Mesendoderm (in vitro differentiated cells): Measurements from ENCODE around the gene INSM1. TPM values are rescaled to one million over a fixed set of nuclear protein-coding genes. Genes with fewer than 3 reads are reported as not detected.

ENCODE experiments used
- DNase-seq: peaks from one replicate; pipeline ENCODE4 v3.0.0; 2013
- H2AK5ac ChIP-seq: 2 replicates; pipeline ENCODE4 v1.6.1; 2013; ENCODE audit warnings: low read length, inconsistent platforms
- H2BK120ac ChIP-seq: 2 replicates; pipeline ENCODE4 v1.6.1; 2013; ENCODE audit warnings: low read depth, mild to moderate bottlenecking, low read length, moderate library complexity, mixed read lengths
- H2BK15ac ChIP-seq: replicated peaks from 2 replicates; pipeline ENCODE4 v1.6.1; 2013; ENCODE audit warnings: low read depth, mild to moderate bottlenecking, moderate library complexity
- H2BK5ac ChIP-seq: 2 replicates; pipeline ENCODE4 v1.6.1; 2013; ENCODE audit warnings: low read length, inconsistent platforms
- H3K18ac ChIP-seq: 2 replicates; pipeline ENCODE4 v1.6.1; 2013; ENCODE audit warnings: mild to moderate bottlenecking, low read length, mixed read lengths
- H3K23ac ChIP-seq: one replicate; pipeline ENCODE4 v1.6.1; 2013; ENCODE audit warnings: low read length
- H3K27ac ChIP-seq: 2 replicates; pipeline ENCODE4 v1.5.1; 2013; ENCODE audit warnings: low read depth, mild to moderate bottlenecking, inconsistent platforms, low read length, moderate library complexity
- H3K27me3 ChIP-seq: 2 replicates; pipeline ENCODE4 v1.6.1; 2013; ENCODE audit warnings: low read length, control low read depth, mild to moderate bottlenecking, inconsistent platforms; ENCODE audit not compliant: insufficient read depth, poor library complexity
- H3K36me3 ChIP-seq: 2 replicates; pipeline ENCODE4 v1.6.1; 2013; ENCODE audit warnings: low read length, inconsistent platforms; ENCODE audit not compliant: control insufficient read depth, insufficient read depth
- H3K4ac ChIP-seq: one replicate; pipeline ENCODE4 v1.6.1; 2013; ENCODE audit warnings: low read depth, mild to moderate bottlenecking, low read length, moderate library complexity
- H3K4me1 ChIP-seq: 2 replicates; pipeline ENCODE4 v1.6.1; 2013; ENCODE audit warnings: low read depth, low read length, inconsistent platforms; ENCODE audit not compliant: control insufficient read depth
- H3K4me2 ChIP-seq: 2 replicates; pipeline ENCODE4 v1.6.1; 2013; ENCODE audit warnings: low read length
- H3K4me3 ChIP-seq: 2 replicates; pipeline ENCODE4 v1.5.1; 2013; ENCODE audit warnings: mild to moderate bottlenecking, low read length
- H3K56ac ChIP-seq: one replicate; pipeline ENCODE4 v1.6.1; 2013; ENCODE audit warnings: low read length
- H3K79me1 ChIP-seq: 2 replicates; pipeline ENCODE4 v1.6.1; 2013; ENCODE audit warnings: low read length, inconsistent platforms
- H3K79me2 ChIP-seq: 2 replicates; pipeline ENCODE4 v1.6.1; 2013; ENCODE audit warnings: mild to moderate bottlenecking, low read length; ENCODE audit not compliant: control insufficient read depth, insufficient read depth
- H3K9ac ChIP-seq: 2 replicates; pipeline ENCODE4 v1.6.1; 2013; ENCODE audit warnings: low read length, inconsistent platforms
- H4K5ac ChIP-seq: one replicate; pipeline ENCODE4 v1.6.1; 2013; ENCODE audit warnings: low read length
- H4K8ac ChIP-seq: one replicate; pipeline ENCODE4 v1.6.1; 2013; ENCODE audit warnings: low read depth, mild to moderate bottlenecking, control low read depth, low read length, moderate library complexity
- WGBS: extraction: QIAGEN DNeasy Blood & Tissue Kit; methylation state at CpG from one replicate; pipeline ENCODE4 v1.1.7; 2013; ENCODE audit warnings: low lambda C conversion rate, missing lambda C conversion rate; ENCODE audit not compliant: insufficient coverage; ENCODE audit errors: extremely low coverage; 5-methylcytosine and 5-hydroxymethylcytosine counted together
- polyA plus RNA-seq, 2 experiments: library from polyadenylated mRNA; stranded (reverse); fragments of 200-250 nt; gene quantifications; one replicate each; pipeline ENCODE4 v1.2.3, GENCODE V29; 2013

The INSM1 gene, protein sequence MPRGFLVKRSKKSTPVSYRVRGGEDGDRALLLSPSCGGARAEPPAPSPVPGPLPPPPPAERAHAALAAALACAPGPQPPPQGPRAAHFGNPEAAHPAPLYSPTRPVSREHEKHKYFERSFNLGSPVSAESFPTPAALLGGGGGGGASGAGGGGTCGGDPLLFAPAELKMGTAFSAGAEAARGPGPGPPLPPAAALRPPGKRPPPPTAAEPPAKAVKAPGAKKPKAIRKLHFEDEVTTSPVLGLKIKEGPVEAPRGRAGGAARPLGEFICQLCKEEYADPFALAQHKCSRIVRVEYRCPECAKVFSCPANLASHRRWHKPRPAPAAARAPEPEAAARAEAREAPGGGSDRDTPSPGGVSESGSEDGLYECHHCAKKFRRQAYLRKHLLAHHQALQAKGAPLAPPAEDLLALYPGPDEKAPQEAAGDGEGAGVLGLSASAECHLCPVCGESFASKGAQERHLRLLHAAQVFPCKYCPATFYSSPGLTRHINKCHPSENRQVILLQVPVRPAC
- polyA plus RNA-seq (2013, experiment 1 of 2), result 0.01 TPM
- polyA plus RNA-seq (2013, experiment 2 of 2), result 0.01 TPM

DNA sequence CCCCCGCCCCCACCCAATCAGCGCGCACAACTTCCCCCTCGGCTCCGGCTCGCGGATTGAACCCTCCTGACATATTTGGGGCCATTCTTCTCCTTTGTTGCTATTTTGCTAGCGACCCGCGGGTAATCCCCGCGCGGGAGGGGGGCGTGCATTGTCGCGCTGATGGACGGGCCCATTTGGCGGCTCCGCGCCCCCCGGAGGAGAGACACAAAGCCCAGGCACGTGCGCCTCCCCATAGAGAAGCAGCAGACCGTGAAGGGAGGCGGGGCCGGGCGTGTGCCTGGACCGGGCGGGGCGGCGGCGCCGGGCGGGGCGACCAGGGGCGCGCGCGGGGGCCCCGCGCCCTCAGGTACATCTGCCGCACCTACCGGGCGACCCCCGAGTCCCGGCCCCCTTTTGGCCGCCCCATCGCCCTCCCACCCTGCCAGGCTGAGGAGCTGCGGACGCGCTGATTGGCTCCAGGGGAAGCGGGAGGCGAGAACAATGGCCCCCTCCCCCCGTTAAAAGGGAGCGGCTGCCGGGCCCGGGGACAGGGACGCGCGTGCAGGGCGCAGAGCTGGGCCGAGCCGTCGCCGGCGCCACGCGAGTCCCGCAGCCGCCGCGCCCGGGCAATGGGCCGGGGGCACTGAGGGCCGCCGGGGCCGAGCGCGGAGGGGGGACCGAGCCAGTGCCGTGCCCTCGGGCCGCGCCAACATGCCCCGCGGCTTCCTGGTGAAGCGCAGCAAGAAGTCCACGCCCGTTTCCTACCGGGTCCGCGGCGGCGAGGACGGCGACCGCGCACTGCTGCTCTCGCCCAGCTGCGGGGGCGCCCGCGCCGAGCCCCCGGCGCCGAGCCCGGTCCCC lies at the start of gene INSM1:
TSS of gene INSM1 (plus strand) at position 530 of the 843 bp plus-strand sequence. CDS start at position 694, 164 bp downstream.
- no peak within 1 kb of the TSS for H2BK120ac ChIP-seq
- DNase-seq, result peak; percentile 40
- H2AK5ac ChIP-seq, result no peak within 1 kb of the TSS
- no peaks in the 10 kb centered on the region for H3K4me1 ChIP-seq
- H3K4me3 ChIP-seq, result no peak within 1 kb of the TSS
- H4K5ac ChIP-seq, result no peak within 1 kb of the TSS
- peaks cover 72% of the 10 kb centered on the region for H3K27me3 ChIP-seq
- no peak within 1 kb of the TSS for H3K18ac ChIP-seq
- no peak within 1 kb of the TSS for H3K27ac ChIP-seq
- H2BK15ac ChIP-seq, result no peak within 1 kb of the TSS
- H3K23ac ChIP-seq, result peak within 1 kb of the TSS; percentile 80
- no peak within 1 kb of the TSS for H3K9ac ChIP-seq
- WGBS, result no CpG with 5 or more reads among the region's 108 CpGs
- peak within 1 kb of the TSS; percentile 34 for H3K56ac ChIP-seq
- H3K4ac ChIP-seq, result no peak within 1 kb of the TSS
- peak within 1 kb of the TSS; percentile 42 for H3K4me2 ChIP-seq
- H2BK5ac ChIP-seq, result no peak within 1 kb of the TSS
- no peaks in the 10 kb centered on the region for H3K36me3 ChIP-seq
- no peaks in the 10 kb centered on the region for H3K79me2 ChIP-seq
- H3K79me1 ChIP-seq, result no peaks in the 10 kb centered on the region
- no peak within 1 kb of the TSS for H4K8ac ChIP-seq

DNA sequence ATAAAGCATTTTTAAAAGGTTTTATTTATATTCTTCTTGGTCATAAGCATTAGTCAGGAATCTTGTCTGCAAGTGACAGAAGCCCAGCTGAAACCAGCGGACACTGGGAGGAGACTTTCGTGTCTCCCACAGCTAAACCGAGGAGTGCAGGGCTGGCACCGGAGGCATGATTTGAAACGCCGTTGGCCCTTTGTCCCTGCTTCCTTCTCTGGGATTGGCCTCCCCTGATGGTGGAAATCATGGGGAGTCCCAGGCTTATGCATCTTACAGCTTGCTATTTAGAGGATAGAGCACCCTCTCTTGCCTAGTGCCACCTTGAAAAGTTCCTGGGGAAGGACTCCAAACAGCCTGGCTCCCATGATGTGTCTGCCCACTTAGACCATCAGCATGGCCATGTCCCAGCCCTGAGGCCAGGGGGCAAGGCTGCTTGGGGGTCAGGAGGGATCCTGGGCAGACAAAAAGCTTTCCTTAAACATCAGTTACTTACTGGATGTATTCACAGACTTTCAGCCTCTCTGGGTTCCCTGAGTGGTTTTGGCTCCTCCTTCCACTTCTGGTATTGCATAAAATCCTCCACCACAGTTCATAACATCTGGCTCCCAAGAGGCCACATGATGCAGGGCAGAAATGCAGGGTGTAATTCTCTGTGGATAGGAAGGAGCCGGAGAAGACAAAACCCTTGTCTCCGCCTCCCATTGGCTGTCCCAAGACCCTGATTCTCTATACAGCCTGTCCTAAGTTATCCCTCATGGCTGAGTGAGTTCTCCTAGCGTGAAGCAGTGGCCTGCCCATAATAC lies 49.3 kb upstream of the INSM1 start:
- no peaks in the 10 kb centered on the region for H3K79me1 ChIP-seq
- H2BK15ac ChIP-seq, result no peak overlapping the region
- H3K4ac ChIP-seq, result no peak overlapping the region
- H3K9ac ChIP-seq, result no peak overlapping the region
- H2BK120ac ChIP-seq, result no peak overlapping the region
- no peak overlapping the region for H4K8ac ChIP-seq
- no peak overlapping the region for H3K23ac ChIP-seq
- no peaks in the 10 kb centered on the region for H3K4me1 ChIP-seq
- H4K5ac ChIP-seq, result no peak overlapping the region
- no peaks in the 10 kb centered on the region for H3K27me3 ChIP-seq
- H2AK5ac ChIP-seq, result no peak overlapping the region
- H3K79me2 ChIP-seq, result no peaks in the 10 kb centered on the region
- H2BK5ac ChIP-seq, result no peak overlapping the region
- H3K27ac ChIP-seq, result no peak overlapping the region
- WGBS, result no CpG with 5 or more reads among the region's 9 CpGs
- no peak overlapping the region for H3K18ac ChIP-seq
- no peak overlapping the region for H3K56ac ChIP-seq
- no peak for DNase-seq
- no peaks in the 10 kb centered on the region for H3K36me3 ChIP-seq
- no peak overlapping the region for H3K4me2 ChIP-seq
- no peak overlapping the region for H3K4me3 ChIP-seq

DNA sequence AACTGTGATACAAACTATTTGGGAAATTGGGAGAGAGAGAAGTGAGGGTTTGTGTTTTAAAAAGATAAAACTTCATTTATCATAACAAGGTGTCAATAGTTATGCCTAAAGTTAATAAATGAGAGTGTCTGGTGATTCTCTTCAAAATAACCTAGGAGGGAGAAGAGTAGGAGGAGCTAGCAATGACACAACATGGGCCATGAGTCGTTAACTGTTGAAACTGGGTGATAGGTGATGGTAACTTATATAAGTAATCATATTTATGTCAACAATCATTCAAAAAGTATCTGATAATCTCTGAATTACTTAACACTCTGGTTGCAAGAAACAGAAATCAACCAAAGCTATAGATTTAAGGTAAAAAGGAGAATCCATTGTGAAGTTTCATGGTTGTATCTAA lies 46.8 kb upstream of the INSM1 start:
- Histone ChIP-seq H2BK120ac (no peak overlapping the region), H3K23ac (no peak overlapping the region), H3K79me2 (no peaks in the 10 kb centered on the region), H3K9ac (no peak overlapping the region), H3K27ac (no peak overlapping the region), H4K5ac (no peak overlapping the region), H3K36me3 (no peaks in the 10 kb centered on the region), H3K4me3 (no peak overlapping the region), H3K27me3 (no peaks in the 10 kb centered on the region), H3K18ac (no peak overlapping the region), H2BK5ac (no peak overlapping the region), H3K4me2 (no peak overlapping the region), H3K4me1 (no peaks in the 10 kb centered on the region), H4K8ac (no peak overlapping the region), H3K79me1 (no peaks in the 10 kb centered on the region), H3K56ac (no peak overlapping the region), H2AK5ac (no peak overlapping the region), H3K4ac (no peak overlapping the region), H2BK15ac (no peak overlapping the region)
- no CpG with 5 or more reads among the region's 1 CpG for WGBS
- no peak for DNase-seq

DNA sequence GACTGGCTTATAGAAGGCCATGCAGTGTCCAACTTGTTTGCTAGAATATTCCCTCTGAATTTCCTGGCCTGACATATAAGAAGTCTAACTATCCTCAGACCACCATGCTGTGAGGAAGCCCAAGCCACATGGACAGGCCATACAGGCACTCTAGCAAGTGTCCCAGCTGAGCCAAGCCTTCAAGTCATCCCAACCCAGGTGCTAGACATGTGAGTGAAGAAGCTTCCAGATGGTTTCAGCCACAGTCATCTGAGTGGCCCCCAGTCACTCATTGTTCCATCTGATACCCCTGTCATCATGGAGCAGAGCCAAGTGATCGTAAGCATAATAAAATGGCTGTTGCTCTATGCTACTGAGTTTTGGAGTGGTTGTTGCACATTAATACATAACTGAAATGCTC lies 46.0 kb upstream of the INSM1 start:
- Histone ChIP-seq H3K27me3 (no peaks in the 10 kb centered on the region), H3K79me1 (no peaks in the 10 kb centered on the region), H3K4me3 (no peak overlapping the region), H3K27ac (no peak overlapping the region), H3K79me2 (no peaks in the 10 kb centered on the region), H3K23ac (no peak overlapping the region), H3K56ac (no peak overlapping the region), H3K36me3 (no peaks in the 10 kb centered on the region), H4K5ac (no peak overlapping the region), H3K18ac (no peak overlapping the region), H3K9ac (no peak overlapping the region), H2AK5ac (no peak overlapping the region), H2BK15ac (no peak overlapping the region), H4K8ac (no peak overlapping the region), H2BK120ac (no peak overlapping the region), H2BK5ac (no peak overlapping the region), H3K4ac (no peak overlapping the region), H3K4me2 (no peak overlapping the region), H3K4me1 (no peaks in the 10 kb centered on the region)
- WGBS, result no CpG with 5 or more reads among the region's 1 CpG
- DNase-seq, result no peak

DNA sequence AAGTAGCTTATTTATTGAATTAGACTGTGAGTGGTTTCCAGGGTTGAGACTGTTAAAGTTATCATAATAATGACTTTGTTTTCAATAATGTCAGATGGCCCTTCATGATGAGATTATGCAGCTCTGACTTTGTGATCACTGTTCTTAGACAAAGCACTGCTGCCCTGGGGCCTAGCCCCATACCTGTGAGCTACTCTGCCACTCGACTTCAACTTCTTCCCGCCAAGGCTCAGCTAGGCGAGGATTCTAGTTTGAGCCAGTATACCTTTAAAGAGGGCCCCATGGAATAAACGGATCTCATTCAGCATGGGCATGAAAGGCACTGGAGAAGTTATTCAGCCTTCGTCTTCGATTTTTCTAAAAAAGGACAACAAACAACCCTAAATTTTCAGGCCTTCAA lies 45.0 kb upstream of the INSM1 start:
- no peak for DNase-seq
- WGBS, result no CpG with 5 or more reads among the region's 6 CpGs
- no peaks in the 10 kb centered on the region for H3K79me2 ChIP-seq
- H3K4me1 ChIP-seq, result no peaks in the 10 kb centered on the region
- H2BK15ac ChIP-seq, result no peak overlapping the region
- no peak overlapping the region for H3K27ac ChIP-seq
- no peak overlapping the region for H4K8ac ChIP-seq
- no peak overlapping the region for H3K56ac ChIP-seq
- no peak overlapping the region for H2AK5ac ChIP-seq
- no peak overlapping the region for H2BK120ac ChIP-seq
- H4K5ac ChIP-seq, result no peak overlapping the region
- no peaks in the 10 kb centered on the region for H3K79me1 ChIP-seq
- H3K18ac ChIP-seq, result no peak overlapping the region
- H3K4ac ChIP-seq, result no peak overlapping the region
- H3K4me3 ChIP-seq, result no peak overlapping the region
- no peaks in the 10 kb centered on the region for H3K36me3 ChIP-seq
- no peak overlapping the region for H2BK5ac ChIP-seq
- no peak overlapping the region for H3K4me2 ChIP-seq
- H3K23ac ChIP-seq, result no peak overlapping the region
- H3K9ac ChIP-seq, result no peak overlapping the region
- H3K27me3 ChIP-seq, result no peaks in the 10 kb centered on the region
